NK-92 treated with Interleukin-12 subunit alpha and Interleukin-12 subunit beta, amount 100 ng/mL, for 24 hours (cell line): Measurements from ENCODE around the gene WFDC11.
"Not testable (repeated sequence)": the region's sequence is repeated elsewhere in the genome, so short reads cannot be mapped to it uniquely, and the experiment has no call there.

Experiments
- DNase-seq: peaks from one replicate; lab custom pipeline; 2025; lab: John Stamatoyannopoulos, UW

WFDC11 gene

DNA sequence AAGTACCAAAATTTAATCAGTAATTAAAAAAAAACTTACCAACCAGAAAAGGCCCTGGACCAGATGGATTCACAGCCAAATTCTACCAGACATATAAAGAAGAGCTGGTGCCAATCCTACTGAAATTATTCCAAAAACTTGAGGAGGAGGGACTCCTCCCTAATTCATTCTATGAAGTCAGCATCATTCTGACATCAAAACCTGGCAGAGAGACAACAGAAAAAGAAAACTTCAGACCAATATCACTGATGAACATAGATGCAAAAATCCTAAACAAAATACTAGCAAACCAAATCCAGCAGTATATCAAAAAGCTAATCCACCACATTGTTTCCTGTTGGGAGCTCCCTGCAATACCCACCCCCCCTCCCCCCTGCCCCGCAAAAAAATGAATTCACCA, at the start of gene WFDC11:
TSS of gene WFDC11 (minus strand) at position 101 of the 400 bp plus-strand sequence. CDS start 19,639 bp downstream, outside the sequence.
- no peak for DNase-seq

DNA sequence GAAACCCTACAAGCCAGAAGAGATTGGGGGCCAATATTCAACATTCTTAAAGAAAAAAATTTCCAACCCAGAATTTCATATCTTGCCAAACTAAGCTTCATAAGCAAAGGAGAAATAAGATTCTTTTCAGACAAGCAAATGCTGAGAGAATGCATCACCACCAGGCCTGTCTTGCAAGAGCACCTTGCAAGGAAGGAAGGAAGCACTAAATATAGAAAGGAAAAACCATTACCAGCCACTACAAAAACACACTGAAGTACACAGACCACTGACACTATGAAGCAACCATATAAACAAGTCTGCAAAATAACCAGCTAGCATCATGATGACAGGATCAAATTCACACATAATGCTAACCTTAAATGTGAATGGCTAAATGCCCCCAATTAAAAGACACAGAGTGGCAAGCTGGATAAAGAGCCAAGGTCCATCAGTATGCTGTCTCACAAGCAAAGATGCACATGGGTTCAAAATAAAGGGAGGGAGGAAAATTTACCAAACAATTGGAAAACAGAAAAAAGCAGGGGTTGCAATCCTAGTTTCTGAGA, 46.2 kb upstream of the WFDC11 start:
- DNase-seq = not testable (repeated sequence)

DNA sequence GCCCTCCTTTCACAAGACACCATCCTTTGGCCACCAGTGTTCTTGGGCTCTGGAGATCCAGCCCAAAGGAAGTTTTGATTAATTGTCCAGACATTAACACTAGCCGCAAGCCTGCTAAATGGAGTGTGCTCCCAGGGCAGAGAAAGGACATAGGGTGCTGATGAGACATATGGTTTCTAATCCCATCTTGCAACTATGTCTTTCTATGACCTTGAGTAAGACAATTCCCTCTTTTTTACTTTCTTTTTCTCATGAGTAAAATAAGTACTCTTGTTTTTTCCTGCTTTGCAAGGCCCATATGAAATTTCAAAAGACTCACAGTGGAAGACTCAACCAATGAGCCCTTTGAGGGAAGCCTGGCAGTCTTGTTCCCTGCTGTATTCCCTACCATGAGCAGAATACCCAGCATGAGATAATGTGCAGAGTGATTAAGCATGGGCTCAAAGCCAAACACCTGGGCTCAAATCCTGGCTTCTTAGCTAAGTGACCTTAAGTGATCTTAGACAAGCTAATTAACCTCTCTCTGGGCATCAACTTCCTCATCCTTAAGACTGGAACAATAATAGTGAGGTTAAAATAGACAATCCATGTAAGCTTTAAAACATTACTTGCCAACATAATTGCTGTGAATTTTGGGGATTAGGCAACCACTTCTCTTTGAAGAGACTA, 35.1 kb upstream of the WFDC11 start, which contains the start of gene WFDC10B:
TSS of gene WFDC10B (minus strand) at position 51 of the 669 bp plus-strand sequence. CDS start 19,027 bp downstream, outside the sequence.
- no peak for DNase-seq

DNA sequence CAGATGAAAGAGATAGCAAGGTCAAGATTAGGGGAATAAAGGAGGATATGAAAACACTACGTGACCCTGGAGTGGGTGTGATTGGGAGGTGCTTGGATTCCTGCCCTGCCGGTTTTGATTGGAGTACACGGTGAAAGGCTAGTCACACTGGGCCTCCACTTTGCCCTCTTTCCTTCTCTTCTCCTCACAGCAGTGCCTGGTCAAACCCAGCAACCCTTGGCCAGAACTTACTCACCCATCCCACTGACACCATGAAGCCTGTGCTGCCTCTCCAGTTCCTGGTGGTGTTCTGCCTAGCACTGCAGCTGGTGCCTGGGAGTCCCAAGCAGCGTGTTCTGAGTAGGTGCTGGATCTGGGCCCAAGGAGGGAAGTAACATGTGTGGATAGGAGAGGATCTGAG, 31.8 kb upstream of the WFDC11 start, which contains the start of gene WFDC13:
TSS of gene WFDC13 (plus strand) at position 166 of the 400 bp plus-strand sequence. CDS start at position 252, 86 bp downstream.
- no peak for DNase-seq

DNA sequence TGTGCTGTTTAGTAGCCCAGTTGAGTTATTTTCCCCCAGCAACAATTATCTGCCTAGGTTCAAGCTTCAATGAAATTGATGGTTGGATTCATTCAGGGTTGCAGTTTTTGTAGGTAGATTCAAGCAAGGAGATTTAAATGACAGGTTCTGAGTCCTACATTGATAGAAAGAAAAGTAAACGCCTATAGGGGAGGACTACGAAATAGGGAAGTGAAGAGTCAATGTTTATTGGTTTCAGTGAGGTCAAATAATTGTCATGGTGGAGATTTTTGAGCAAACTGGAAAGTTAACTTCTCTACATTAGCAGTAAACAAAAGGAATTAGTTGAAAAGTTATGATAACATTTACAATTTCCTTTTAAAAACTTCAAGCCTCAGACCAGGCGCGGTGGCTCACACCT, 31.1 kb upstream of the WFDC11 start:
- no peak for DNase-seq

DNA sequence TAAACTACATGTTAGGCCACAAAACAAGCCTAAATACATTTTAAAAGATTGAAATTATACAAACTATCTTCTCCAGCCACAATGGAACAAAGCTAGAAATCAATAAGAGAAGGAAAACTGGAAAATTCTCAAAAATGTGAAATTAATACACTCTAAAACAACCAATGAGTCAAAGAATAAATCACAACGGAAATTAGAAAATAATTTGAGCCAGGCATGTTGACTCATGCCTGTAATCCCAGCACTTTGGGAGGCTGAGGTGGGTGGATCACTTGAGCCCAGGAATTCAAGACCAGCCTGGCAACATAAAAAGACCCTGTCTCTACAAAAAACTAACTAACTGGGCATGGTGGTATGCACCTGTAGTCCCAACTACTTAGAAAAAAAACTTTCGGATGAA, 25.5 kb upstream of the WFDC11 start:
- DNase-seq = no peak

DNA sequence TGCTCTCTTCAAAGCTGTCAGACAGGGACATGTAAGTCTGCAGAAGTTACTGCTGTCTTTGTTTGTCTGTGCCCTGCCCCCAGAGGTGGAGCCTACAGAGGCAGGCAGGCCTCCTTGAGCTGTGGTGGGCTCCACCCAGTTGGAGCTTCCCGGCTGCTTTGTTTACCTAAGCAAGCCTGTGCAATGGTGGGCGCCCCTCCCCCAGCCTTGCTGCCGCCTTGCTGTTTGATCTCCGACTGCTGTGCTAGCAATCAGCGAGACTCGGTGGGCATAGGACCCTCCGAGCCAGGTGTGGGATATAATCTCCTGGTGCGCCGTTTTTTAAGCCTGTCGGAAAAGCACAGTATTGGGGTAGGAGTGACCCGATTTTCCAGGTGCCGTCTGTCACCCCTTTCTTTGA, 23.3 kb upstream of the WFDC11 start:
- DNase-seq = not testable (repeated sequence)

DNA sequence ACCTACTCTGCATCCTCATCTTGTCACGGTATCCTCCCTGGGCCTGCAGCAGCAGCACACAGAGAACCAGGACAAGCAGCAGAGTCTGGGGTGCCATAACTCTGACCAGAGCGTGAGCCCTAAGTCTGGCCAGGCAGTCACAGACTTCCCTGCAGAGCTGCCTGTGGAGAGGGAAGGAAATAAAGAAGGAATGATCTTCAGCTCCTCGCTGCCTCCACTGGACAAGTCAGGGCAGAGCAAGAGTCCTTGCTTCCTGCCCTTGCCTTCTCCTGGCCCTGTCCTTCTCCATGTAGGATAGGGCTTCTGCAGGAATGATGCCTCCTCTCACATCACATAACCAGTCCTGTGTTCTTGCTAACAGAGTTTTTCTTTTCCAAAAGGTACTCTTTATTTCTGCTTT, 15.9 kb upstream of the WFDC11 start:
- DNase-seq = no peak

DNA sequence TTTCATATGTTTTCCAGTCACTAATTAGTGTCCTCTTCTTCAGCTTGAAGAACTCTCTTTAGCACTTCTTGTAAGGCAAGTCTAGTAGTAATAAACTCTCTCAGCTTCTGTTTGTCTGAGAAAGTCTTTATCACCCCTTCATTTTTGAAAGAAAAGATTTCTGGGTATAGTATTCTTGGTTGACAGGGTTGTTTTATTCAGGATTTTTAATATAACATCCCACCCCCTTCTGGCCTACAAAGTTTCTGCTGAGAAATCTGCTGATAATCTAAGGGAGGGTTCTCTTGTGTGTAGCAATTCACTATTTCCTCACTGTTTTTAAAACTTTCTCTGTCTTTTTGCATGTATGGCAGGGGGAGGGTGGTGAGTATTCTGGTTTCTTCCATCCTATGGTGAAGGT, 9.6 kb upstream of the WFDC11 start:
- no peak for DNase-seq

DNA sequence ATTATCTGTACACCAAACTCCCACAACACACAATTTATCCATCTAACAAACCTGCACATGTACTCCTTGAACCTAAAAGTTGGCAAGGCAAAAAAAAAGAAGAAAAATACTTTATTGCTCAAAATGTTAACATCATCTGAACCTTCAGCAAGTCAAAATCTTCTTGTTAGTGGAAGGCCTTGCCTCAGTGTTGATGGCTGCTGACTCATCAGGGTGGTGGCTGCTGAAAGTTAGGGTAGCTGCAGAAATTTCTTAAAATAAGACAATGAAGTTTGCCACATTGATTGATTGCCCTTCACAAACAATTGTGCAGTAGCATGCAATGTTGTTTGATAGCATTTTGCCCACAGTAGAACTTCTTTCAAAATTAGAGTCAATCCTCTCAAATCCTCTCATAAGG, 2.7 kb upstream of the WFDC11 start:
- DNase-seq = no peak

DNA sequence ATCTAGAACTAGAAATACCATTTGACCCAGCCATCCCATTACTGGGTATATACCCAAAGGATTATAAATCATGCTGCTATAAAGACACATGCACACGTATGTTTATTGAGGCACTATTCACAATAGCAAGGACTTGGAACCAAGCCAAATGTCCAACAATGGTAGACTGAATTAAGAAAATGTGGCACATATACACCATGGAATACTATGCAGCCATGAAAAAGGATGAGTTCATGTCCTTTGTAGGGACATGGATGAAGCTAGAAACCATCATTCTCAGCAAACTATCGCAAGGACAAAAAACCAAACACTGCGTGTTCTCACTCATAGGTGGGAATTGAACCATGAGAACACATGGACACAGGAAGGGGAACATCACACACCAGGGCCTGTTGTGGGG, 13.0 kb downstream of the WFDC11 start:
- DNase-seq = not testable (repeated sequence)

DNA sequence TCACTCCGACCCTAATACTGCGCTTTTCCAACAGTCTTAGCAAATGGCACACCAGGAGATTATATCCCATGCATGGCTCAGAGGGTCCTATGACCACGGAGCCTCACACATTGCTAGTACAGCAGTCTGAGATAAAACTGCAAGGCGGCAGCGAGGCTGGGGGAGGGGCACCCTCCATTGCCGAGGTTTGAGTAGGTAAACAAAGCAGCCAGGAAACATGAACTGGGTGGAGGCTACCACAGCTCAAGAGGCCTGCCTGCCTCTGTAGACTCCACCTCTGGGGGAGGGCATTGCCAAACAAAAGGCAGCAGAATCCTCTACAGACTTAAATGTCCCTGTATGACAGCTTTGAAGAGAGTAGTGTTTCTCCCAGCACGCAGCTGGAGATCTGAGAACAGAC, 18.3 kb downstream of the WFDC11 start:
- DNase-seq = not testable (repeated sequence)

DNA sequence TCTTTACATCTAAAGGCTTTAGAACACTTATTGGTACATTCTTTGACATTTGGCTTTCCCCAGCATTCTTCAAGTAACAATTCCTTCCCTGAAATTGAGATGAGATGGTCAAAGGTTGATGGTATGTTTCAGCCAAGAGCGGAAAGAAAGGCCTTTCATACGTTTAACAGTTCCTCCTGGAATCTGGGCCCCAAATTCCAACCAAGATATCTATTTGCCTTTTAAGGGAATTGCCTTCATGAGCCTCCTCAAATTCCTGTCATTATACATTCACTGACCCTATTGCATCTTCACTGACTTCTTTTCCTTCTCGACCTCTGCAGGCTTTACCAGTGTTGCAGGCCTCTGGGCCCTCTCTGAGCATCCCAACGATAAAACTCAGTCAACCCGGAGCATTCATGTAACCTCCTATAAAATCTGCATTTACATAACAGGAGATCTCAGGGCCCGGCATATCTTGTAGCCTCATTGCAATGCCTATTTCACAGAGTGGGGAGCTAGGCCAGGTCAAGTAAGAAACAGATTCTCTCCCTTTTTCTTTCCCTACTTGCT, 20.7 kb downstream of the WFDC11 start:
- DNase-seq = no peak

DNA sequence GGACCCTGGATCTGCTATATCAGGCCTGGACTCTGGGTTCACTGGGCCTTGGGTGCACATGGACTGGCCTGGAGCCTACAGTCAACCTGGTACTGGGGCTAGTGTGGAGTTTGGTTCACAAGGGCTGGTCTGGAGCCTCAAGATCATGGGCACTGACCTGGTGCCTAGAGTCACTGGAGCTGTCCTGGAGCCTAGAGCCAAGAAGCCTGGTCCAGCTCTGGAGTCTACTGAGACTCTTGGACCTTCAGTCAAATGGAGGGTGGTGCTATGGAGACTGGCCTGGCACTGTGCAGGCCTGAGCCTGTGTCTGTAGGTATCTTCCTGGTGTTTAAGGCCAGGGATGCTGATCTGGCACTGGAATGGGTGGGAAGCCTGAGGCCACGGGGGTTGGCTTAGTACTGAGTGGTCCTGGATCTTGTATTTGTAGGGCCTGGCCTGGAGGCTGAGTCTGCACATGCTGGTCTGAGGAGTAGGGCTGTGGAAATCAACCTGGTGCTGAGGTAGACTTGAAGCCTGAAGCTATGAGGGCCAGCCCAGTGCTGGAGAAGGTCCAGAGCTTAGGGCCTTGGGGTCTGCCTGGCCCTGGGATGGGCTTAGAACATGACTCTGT, 22.5 kb downstream of the WFDC11 start:
- DNase-seq = no peak

DNA sequence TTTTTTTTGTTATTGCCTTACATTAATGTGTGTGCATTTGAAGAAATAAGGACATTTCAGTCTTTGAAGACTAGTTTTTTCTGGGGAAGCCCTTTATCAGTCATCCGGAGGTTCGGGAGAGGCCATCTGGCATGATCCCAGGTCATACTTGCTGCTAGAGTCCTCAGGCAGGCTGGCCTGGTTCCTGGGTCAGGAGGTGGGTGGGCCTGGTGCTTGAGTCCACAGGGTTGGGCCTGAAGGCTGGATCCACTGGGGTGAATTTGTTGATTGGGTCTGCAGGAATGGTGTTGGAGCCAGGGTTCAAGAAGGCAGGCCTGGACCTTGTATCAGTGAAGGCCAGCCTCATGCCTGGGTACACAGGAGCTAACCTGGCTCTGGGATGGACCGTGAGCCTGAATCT, 23.2 kb downstream of the WFDC11 start:
- no peak for DNase-seq

DNA sequence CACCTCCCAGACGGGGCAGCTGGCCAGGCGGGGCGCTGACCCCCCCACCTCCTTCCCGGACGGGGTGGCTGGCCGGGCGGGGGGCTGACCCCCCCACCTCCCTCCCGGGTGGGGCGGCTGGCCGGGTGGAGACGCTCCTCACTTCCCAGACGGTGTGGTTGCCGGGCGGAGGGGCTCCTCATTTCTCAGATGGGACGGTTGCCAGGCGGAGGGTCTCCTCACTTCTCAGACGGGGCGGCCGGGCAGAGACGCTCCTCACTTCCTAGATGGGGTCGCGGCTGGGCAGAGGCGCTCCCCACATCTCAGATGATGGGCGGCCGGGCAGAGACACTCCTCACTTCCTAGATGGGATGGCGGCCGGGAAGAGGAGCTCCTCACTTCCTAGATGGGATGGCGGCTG, 24.2 kb downstream of the WFDC11 start:
- not testable (repeated sequence) for DNase-seq

DNA sequence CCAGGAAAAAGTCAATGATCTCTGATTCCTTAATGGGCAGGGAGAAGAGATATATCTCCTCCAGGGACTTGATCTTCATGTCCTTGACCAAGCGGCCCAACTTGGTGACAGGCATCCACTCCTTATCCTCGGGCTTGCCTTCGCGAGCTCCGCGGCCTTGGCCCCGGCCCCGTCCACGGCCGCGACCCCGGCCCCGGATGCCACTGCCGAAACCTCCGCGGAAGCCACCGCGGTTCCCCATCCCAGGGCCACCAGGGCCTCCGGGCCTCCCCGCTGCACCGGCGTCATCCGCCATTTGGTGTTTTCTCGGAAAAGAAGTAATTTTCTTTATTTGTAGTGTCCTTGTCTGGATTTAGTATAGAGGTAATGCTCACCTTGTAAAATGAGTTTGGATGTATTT, 29.0 kb downstream of the WFDC11 start:
- not testable (repeated sequence) for DNase-seq

DNA sequence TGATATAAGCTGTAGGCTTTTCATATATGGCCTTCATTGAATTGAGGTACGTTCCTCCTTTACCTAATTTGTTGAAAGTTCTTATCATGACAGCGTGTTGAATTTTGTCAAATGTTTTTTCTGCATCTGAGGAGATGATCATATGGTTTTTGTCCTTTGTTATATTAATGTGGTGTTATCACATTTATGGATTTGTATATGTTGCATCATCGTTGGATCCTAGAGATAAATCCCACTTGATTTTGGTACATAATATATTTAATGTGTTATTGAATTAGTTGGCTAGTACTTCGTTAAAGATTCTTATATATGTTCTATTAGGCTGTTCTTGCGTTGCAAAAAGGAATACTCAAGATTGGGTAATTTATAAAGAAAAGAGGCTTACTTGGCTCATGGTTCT, 30.4 kb downstream of the WFDC11 start:
- no peak for DNase-seq

DNA sequence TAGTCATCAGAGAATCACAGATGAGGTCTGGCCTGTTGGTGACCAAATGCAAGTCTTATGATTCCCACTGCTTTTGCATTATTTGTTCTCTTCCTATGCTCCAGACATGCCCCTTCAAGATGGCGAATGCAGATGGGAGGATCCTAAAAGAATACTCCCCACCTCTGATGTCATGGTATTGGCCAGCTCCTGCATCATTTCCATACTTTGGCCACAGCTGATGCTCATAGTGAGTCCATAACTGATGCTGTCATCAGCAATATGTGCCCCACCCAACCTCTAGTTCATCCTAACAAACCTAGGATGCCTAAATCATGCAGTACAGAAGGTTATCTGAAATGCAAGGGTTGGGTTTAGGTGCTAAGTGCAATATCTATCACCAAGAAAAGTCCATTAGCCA, 33.5 kb downstream of the WFDC11 start:
- DNase-seq = no peak

DNA sequence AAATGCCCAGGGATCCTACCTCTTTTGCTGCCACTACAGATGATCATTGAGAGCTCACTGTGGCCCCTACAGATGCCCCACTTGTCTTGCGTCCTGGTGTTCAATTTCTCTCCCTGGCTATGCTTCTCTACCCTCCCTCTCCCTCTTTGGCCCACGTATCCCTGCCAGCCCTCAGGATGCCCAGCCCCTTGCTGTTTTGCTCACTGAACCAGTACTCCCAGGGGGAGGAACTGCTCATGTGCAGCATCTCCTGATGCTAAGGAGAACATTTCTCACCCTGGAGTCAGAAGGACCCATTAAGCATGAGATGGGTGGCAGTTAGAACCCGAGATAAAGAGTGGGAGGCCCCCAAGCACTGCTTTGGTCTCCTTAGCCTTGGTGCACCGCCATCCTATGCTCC, 38.9 kb downstream of the WFDC11 start, which contains the start of gene WFDC9:
TSS of gene WFDC9 (minus strand) at position 101 of the 400 bp plus-strand sequence. CDS start 21,103 bp downstream, outside the sequence.
- no peak for DNase-seq

DNA sequence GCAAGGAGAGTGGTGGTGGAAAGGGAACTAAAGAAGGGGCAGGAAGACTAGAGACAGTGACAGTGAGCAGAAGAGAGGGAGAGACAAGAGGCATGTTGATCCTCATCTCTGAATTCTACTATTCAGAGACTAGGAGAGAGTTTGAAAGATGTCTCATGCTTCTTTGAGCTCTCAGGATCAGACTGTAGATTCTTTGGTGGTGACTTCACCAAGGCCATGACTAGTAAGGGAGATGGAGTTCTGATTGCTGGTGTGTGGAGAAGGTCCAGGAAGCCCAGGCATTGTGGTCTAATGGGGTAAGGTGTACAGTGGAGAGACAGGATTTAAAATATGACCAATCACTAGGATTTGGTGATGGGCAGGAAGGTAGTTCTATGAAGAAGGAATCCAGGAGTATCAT, 39.7 kb downstream of the WFDC11 start:
- DNase-seq = no peak

DNA sequence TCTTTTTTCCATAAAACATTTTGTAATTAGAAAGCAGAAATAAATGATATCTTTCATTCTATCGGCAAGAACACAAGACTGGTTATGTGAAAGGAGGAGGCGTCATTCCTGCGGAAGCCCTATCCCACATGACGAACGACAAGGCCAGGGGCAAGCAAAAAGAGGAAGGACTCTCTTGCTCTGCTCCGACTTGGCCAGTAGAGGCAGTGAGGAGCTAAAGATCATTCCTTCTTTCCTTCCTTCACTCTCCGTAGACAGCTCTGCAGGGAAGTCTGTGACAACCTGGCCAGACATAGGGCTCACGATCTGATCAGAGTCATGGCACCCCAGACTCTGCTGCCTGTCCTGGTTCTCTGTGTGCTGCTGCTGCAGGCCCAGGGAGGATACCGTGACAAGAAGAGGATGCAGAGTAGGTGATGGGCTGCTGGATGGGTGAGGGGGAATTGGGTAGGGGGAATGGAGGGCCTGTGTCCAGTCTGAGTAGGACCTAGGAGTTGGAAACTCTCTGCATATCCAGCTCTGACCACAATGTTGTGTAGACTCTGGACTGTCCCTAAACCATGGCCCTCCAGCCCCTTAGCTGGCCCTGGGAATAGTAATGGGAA, 40.4 kb downstream of the WFDC11 start, which contains the start of gene WFDC10A:
TSS of gene WFDC10A (plus strand) at position 244 of the 605 bp plus-strand sequence. CDS start at position 319, 75 bp downstream.
- DNase-seq = no peak
